H1 (cell line): ENCODE results near the gene ABCC10. TPM values are rescaled to one million over a fixed set of nuclear protein-coding genes. Genes with fewer than 3 reads are reported as not detected.
A peak's percentile ranks its signal among the peaks of the same experiment; 100 is the strongest.

ENCODE experiments used
- EP300 ChIP-seq, 2 experiments: IDR thresholded peaks; 1 replicate in 1 of 2; 2 replicates in 1 of 2; pipeline ENCODE4 v1.6.1; 2011 to 2012; ENCODE audit warnings: low read depth in 2 of 2, low read length in 2 of 2, mild to moderate bottlenecking in 2 of 2, borderline replicate concordance in 1 of 2, inconsistent platforms in 1 of 2, moderate library complexity in 1 of 2
- HDAC2 ChIP-seq, 2 experiments: fragments of 300-600 bp in 1 of 2; sonication (generic) in 1 of 2; IDR thresholded peaks; 2 replicates each; pipeline ENCODE4 v1.6.1; 2011 to 2012; ENCODE audit warnings: low read depth in 2 of 2, low read length in 2 of 2, mild to moderate bottlenecking in 2 of 2, moderate library complexity in 2 of 2, borderline replicate concordance in 1 of 2, inconsistent platforms in 1 of 2
- JUN ChIP-seq: IDR thresholded peaks from 2 replicates; pipeline ENCODE4 v1.6.1; 2011; ENCODE audit warnings: low read depth, mild to moderate bottlenecking, improper control_type of control experiment, low read length
- KDM5A ChIP-seq: fragments of 200-600 bp; IDR thresholded peaks from 2 replicates; pipeline ENCODE4 v1.7.1; 2012; ENCODE audit warnings: mild to moderate bottlenecking, low read length, inconsistent platforms, mixed read lengths
- polyA plus RNA-seq, 7 experiments: library from polyadenylated mRNA; depleted of rRNA in 3 of 7; stranded (reverse) in 5 of 7; unstranded in 2 of 7; fragments of >200 nt in 5 of 7; fragments of 200-250 nt in 2 of 7; gene quantifications; 1 replicate in 5 of 7; 2 replicates in 1 of 7; 4 replicates in 1 of 7; pipeline versions ENCODE4 v1.2.1 to v1.2.3, GENCODE V29; 2011 to 2013; ENCODE audit warnings: missing spikeins in 2 of 7, mixed read lengths in 2 of 7
- total RNA-seq: library from RNA; stranded (reverse); fragmentation: NEBNext Ultra II Directional; extraction: Animal tissue kit (Norgen Biotek cat#: 25700); gene quantifications from 2 replicates; pipeline ENCODE4 v1.2.1, GENCODE V29; 2021
- TF ChIP-seq, protein P1 (sequence below): fragments of 300-600 bp; sonication (generic); IDR thresholded peaks from 2 replicates; pipeline ENCODE4 v1.7.1; 2012; ENCODE audit warnings: low read length, moderate library complexity, mild to moderate bottlenecking, inconsistent platforms; ENCODE audit not compliant: insufficient replicate concordance
- TF ChIP-seq, protein P2 (sequence below), 3 experiments: IDR thresholded peaks; 1 replicate in 2 of 3; 2 replicates in 1 of 3; pipeline versions ENCODE4 v1.5.1 to v1.6.1; 2011; ENCODE audit warnings: low read length in 3 of 3, mild to moderate bottlenecking in 3 of 3, inconsistent platforms in 2 of 3, low read depth in 1 of 3, moderate library complexity in 1 of 3; ENCODE audit not compliant: insufficient read depth in 1 of 3; ENCODE audit errors: control extremely low read depth in 1 of 3
- TF ChIP-seq, protein P3 (sequence below): IDR thresholded peaks from 2 replicates; pipeline ENCODE4 v1.6.1; 2012; ENCODE audit warnings: inconsistent platforms

ABCC10 gene
- total and polyA plus RNA-seq, 2 of the 8 experiments (the other 6 are each of a cell fraction or from before 2014, with no cell fraction given) = 15.5 to 24.6 TPM

DNA sequence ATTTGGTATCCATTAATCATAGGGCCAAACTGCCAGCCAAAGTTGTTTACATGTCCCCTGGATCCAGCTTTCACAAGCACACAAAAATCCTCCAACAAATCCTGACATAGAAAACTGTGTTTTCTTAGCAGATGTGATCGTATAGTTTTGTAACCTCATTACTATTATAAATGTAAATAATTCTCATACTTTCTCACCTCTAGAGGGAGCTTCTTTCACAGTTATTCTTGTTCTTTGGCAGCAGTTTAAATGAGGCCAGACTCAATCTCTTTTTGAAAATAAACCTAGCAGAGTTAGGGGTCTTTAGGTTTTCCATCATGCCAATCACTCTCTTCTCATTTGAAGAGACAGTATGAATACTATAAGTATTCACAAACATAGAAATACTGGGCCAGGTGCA lies 40.8 kb upstream of the ABCC10 start (continued):
- TF ChIP-seq, protein P1, sequence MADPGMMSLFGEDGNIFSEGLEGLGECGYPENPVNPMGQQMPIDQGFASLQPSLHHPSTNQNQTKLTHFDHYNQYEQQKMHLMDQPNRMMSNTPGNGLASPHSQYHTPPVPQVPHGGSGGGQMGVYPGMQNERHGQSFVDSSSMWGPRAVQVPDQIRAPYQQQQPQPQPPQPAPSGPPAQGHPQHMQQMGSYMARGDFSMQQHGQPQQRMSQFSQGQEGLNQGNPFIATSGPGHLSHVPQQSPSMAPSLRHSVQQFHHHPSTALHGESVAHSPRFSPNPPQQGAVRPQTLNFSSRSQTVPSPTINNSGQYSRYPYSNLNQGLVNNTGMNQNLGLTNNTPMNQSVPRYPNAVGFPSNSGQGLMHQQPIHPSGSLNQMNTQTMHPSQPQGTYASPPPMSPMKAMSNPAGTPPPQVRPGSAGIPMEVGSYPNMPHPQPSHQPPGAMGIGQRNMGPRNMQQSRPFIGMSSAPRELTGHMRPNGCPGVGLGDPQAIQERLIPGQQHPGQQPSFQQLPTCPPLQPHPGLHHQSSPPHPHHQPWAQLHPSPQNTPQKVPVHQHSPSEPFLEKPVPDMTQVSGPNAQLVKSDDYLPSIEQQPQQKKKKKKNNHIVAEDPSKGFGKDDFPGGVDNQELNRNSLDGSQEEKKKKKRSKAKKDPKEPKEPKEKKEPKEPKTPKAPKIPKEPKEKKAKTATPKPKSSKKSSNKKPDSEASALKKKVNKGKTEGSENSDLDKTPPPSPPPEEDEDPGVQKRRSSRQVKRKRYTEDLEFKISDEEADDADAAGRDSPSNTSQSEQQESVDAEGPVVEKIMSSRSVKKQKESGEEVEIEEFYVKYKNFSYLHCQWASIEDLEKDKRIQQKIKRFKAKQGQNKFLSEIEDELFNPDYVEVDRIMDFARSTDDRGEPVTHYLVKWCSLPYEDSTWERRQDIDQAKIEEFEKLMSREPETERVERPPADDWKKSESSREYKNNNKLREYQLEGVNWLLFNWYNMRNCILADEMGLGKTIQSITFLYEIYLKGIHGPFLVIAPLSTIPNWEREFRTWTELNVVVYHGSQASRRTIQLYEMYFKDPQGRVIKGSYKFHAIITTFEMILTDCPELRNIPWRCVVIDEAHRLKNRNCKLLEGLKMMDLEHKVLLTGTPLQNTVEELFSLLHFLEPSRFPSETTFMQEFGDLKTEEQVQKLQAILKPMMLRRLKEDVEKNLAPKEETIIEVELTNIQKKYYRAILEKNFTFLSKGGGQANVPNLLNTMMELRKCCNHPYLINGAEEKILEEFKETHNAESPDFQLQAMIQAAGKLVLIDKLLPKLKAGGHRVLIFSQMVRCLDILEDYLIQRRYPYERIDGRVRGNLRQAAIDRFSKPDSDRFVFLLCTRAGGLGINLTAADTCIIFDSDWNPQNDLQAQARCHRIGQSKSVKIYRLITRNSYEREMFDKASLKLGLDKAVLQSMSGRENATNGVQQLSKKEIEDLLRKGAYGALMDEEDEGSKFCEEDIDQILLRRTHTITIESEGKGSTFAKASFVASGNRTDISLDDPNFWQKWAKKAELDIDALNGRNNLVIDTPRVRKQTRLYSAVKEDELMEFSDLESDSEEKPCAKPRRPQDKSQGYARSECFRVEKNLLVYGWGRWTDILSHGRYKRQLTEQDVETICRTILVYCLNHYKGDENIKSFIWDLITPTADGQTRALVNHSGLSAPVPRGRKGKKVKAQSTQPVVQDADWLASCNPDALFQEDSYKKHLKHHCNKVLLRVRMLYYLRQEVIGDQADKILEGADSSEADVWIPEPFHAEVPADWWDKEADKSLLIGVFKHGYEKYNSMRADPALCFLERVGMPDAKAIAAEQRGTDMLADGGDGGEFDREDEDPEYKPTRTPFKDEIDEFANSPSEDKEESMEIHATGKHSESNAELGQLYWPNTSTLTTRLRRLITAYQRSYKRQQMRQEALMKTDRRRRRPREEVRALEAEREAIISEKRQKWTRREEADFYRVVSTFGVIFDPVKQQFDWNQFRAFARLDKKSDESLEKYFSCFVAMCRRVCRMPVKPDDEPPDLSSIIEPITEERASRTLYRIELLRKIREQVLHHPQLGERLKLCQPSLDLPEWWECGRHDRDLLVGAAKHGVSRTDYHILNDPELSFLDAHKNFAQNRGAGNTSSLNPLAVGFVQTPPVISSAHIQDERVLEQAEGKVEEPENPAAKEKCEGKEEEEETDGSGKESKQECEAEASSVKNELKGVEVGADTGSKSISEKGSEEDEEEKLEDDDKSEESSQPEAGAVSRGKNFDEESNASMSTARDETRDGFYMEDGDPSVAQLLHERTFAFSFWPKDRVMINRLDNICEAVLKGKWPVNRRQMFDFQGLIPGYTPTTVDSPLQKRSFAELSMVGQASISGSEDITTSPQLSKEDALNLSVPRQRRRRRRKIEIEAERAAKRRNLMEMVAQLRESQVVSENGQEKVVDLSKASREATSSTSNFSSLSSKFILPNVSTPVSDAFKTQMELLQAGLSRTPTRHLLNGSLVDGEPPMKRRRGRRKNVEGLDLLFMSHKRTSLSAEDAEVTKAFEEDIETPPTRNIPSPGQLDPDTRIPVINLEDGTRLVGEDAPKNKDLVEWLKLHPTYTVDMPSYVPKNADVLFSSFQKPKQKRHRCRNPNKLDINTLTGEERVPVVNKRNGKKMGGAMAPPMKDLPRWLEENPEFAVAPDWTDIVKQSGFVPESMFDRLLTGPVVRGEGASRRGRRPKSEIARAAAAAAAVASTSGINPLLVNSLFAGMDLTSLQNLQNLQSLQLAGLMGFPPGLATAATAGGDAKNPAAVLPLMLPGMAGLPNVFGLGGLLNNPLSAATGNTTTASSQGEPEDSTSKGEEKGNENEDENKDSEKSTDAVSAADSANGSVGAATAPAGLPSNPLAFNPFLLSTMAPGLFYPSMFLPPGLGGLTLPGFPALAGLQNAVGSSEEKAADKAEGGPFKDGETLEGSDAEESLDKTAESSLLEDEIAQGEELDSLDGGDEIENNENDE = no peak
- TF ChIP-seq HDAC2 (IDR thresholded peaks at IDR 0.05; ENCODE audit: borderline replicate concordance in 1 of 2, low read depth in 2 of 2, low read length in 2 of 2) (no peak), EP300 (IDR thresholded peaks at IDR 0.05; ENCODE audit: borderline replicate concordance in 1 of 2, low read depth in 2 of 2, low read length in 2 of 2) (no peak), JUN (no peak), KDM5A (no peak)
- TF ChIP-seq, protein P2, sequence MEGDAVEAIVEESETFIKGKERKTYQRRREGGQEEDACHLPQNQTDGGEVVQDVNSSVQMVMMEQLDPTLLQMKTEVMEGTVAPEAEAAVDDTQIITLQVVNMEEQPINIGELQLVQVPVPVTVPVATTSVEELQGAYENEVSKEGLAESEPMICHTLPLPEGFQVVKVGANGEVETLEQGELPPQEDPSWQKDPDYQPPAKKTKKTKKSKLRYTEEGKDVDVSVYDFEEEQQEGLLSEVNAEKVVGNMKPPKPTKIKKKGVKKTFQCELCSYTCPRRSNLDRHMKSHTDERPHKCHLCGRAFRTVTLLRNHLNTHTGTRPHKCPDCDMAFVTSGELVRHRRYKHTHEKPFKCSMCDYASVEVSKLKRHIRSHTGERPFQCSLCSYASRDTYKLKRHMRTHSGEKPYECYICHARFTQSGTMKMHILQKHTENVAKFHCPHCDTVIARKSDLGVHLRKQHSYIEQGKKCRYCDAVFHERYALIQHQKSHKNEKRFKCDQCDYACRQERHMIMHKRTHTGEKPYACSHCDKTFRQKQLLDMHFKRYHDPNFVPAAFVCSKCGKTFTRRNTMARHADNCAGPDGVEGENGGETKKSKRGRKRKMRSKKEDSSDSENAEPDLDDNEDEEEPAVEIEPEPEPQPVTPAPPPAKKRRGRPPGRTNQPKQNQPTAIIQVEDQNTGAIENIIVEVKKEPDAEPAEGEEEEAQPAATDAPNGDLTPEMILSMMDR (IDR thresholded peaks at IDR 0.05; ENCODE audit: control extremely low read depth in 1 of 3, insufficient read depth in 1 of 3, low read depth in 1 of 3, low read length in 3 of 3) = peak in 2 of 3 experiments; percentile 16 to 24; a peak in 2 of 4 replicates
- TF ChIP-seq, protein P3, sequence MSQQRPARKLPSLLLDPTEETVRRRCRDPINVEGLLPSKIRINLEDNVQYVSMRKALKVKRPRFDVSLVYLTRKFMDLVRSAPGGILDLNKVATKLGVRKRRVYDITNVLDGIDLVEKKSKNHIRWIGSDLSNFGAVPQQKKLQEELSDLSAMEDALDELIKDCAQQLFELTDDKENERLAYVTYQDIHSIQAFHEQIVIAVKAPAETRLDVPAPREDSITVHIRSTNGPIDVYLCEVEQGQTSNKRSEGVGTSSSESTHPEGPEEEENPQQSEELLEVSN = no peak
